Measurements from ENCODE around the gene GRID2IP.

Gene GRID2IP

GRCh38 chr7:6513541-6513940 is 37.7 kb downstream of the GRID2IP start:
- no peak for DNase-seq

- DNase-seq, result no peak
Observed at GRCh38 chr7:6512892-6513291, 38.4 kb downstream of the GRID2IP start.

DNA sequence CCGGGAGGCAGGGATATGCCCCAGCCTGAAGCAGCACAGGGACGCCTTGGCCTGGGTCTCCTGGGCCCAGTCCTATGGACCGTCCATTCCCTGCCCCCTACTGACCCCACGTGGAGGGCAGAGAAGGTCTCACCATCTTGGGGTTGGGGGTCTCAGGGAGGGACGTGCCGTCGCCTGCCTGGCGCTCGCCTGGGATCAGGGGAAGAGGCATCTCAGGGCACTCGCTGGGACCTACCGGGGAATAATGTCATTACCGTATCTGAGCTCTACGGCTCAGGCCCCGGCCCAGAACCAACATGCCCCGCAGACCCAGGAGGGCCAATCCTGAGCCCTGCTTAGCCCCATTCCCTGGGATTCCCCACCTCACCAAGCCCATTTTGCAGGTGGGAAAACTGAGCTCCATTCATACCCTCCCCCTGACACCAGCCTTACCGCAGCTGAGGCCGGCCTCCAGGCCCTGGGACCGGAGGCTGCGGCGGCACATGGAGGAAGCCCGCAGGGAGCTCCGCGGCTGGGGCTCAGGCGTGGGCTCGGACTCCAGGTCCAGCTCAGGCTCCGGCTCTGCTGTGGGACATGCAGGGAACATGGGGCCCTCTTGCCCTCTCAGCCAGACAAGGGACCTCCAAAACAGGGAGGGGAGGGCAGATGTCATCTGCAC is 40.7 kb downstream of the GRID2IP start:
- DNase-seq, result no peak

- no peak for DNase-seq
Observed at GRCh38 chr7:6508950-6509349, 42.3 kb downstream of the GRID2IP start.

DNA sequence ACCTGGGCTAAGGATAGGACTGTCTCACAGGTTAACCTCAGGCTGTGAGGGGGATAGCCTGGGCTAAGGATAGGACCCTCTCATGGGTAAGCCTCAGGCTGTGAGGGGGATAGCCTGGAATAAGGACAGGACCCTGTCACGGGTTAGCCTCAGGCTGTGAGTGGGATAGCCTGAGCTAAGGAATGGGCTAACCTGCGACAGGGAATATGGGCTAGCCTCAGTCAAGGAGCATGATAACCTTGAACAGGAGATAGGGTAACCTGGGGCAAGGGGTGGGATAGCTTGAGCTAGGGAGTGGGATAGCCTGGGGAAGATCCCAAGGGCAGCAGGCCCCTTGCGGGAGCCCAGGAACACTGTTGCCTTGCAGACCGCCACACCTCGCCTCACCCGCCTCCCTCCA is 42.7 kb downstream of the GRID2IP start:
- DNase-seq, result no peak

- DNase-seq, result no peak
Observed at GRCh38 chr7:6507906-6508305, 43.4 kb downstream of the GRID2IP start.

DNA sequence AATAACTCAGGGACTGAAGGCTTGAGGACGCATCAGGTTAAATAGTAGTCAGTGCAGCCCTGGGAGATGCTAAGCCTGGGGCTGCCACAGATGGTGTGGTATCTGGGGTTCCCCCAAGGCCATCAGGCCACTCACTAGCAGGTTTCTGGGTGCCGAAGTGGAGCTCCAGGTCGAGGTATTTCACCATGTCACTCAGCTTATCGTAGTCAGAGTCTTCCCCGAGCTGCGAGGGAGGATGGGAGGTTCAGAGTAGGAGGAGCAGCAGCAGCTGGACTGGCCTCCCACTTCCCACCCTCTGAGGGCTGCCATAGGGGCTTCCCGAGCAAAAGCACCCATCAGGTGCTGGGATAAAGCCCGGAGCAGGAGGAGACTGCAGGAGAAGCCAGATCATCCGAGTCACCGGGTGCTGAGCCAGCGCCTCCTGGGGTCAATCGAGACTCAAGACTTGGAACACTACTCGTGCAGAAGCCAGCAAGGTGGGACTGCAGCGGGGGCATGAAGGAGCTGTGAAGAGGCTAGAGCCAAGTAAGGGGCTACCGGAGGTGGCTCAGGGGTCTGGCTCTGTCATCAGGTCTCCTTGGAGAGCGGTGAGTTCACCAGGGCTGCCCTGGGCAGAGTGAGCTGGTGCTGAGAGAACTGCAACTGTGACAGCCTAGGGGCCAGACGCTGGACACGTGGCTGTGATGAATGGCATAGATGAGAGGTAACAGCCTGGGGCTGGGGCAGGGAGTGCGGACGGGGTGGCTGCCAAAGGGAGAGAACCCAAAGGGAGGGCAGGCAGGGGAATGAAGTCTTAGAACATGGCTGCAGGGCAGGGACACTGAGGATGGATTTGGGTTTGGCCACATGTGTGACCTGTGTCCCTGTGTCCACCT is 45.3 kb downstream of the GRID2IP start:
- DNase-seq, result no peak

DNA sequence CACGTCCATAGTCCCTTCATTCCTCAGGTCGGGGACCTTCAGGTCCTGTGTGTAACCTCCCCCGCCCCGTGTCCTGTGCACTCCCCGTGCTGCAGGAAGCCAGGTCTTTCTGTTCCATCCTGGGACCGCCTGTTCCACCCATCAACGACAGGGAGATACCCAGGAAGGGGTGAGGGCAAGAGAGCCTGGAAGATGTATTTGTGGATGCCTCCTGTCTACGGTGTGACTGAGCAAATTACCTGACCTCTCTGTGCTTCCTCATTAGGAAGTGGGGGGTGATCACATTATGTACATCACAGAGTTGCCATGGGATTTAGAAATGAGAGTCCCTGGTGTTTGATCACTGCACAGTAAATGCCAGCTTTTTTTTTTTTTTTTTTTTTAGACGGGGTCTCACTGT is 46.3 kb downstream of the GRID2IP start:
- DNase-seq, result no peak

GRCh38 chr7:6502886-6503285 is 48.4 kb downstream of the GRID2IP start:
- DNase-seq, result no peak

GRCh38 chr7:6501586-6502564 is 49.4 kb downstream of the GRID2IP start:
- DNase-seq, result no peak

DNA sequence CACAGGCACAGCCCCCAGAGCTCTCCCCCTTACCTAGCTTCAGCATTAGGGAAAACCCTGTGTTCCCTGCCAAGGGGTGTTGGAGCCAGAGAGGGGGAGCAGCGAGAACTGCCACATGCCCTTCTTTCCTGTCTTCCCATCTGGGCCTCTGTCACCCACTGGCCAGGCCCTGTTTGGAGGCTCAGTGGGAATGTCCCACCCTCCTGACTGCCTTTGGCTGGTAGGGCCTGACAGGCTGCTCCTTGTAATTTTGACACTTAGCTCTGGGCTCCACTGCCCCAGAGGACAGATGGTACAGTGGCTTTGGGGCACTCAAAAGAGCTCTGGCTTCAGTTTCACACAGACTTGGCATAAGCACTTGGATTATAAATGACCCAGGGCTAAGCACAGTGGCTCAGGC is 50.6 kb downstream of the GRID2IP start:
- no peak for DNase-seq

DNA sequence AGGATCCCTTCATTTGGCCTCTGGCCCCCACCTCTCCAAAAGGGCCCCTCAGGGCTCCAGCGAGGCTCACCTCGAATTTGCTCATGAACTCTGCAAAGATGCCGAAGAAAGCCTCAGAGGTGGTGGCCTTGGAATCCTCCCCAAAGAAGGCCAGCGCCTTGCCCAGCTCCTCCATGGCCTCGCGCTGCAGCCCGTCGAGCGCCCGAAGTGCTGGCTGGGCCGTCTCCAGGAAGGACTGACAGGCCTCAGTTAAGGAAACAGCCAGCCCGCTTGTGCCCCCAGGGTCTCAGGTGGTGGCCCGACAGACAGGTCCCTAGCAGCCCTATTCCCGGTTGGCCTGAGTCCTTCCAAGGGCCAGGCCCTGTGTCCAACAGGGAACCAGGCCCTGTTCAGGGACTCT is 53.3 kb downstream of the GRID2IP start:
- no peak for DNase-seq

GRCh38 chr7:6497637-6497905 is 53.7 kb downstream of the GRID2IP start:
- no peak for DNase-seq

GRCh38 chr7:6496842-6497636 is 54.2 kb downstream of the GRID2IP start:
- no peak for DNase-seq

DNA sequence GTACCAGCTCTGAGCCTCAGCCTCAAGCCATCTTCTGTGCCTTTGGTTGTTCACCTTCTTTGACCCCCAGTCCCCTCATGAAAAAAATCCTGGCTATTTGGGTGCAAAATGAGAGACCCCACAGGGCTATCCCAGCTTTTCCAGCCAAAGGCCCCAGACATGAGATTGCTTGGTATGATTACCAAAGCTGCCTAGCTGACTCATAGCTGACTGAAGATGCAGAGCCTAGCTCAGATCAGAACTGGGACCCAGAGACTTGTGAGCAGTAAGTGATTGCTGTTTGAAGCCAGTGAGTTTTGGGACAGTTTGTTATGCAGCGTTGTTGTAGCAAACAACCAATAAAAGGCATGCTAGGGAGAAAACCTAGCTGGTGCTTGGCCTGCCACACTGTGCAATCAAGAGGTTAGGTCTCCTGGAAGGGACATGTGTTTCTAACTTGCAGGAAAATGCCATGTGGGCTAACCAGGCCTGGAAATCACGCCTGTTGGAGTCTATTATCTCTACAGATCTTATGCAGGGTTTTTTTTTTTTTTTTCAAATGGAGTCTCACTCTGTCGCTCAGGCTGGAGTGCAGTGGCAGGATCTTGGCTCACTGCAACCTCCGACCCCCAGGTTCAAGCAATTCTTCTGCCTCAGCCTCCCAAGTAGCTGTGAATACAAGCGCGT is 55.5 kb downstream of the GRID2IP start:
- DNase-seq, result no peak

GRCh38 chr7:6494365-6494764 is 56.9 kb downstream of the GRID2IP start:
- no peak for DNase-seq

- DNase-seq, result no peak
Observed at GRCh38 chr7:6491194-6491593, 60.1 kb downstream of the GRID2IP start.

- DNase-seq, result no peak
Observed at GRCh38 chr7:6489612-6490011, 61.6 kb downstream of the GRID2IP start.

DNA sequence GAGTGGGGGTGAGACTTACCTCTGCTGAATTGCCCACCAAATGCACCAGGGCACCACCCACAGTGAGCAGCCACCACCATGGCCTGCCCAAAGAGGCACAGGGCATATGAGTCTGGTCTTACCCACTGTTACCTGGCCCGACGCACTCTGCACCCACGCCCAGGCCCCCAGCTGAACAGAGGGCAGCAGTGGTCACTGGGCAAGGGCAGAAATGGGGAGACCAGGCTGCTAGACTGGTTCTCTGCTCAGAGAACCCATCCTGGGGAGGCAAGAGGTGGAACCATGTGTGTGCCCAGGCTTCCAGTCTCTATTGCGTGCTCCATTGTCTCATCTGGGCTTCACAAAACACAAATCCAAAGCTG is 64.1 kb downstream of the GRID2IP start:
- no peak for DNase-seq

GRCh38 chr7:6486438-6487183 is 64.7 kb downstream of the GRID2IP start:
- DNase-seq, result no peak

DNA sequence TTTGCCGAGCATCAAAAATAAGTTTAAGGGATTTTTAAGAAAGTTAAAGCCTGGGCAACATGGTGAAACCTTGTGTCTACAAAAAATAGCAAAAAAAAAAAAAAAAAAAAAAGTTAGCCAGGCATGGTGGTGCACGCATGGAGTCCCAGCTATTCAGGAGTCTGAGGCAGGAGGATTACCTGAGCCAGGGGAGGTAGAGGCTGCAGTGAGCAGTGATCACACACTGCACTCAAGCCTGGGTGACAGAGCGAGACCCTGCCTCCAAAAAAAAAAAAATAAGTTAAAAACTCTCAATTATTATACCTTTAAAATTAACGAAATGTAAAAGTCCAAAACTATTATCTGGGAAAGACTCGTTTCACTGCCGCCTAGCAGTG is 68.5 kb downstream of the GRID2IP start:
- DNase-seq, result no peak

- no peak for DNase-seq
Observed at GRCh38 chr7:6482307-6482706, 69.0 kb downstream of the GRID2IP start.

All from activated CD4-positive, alpha-beta T cell treated with anti-CD3 and anti-CD28 coated beads for 48 hours (primary cell).